Nephron (organoid): ENCODE data around the gene TMEM63A.

Source experiments
- H3K27ac Mint-ChIP-seq, 3 experiments: 2 replicates each; pipeline ENCODE4 v1.8.0; 2020; ENCODE audit warnings: mixed read lengths in 3 of 3, mild to moderate bottlenecking in 2 of 3, moderate library complexity in 1 of 3
- H3K27me3 Mint-ChIP-seq: 2 replicates; pipeline ENCODE4 v1.8.0; 2021; ENCODE audit warnings: low read depth, mild to moderate bottlenecking, moderate library complexity, mixed read lengths
- H3K36me3 Mint-ChIP-seq: 2 replicates; pipeline ENCODE4 v1.8.0; 2020; ENCODE audit warnings: low read depth, mixed read lengths
- H3K4me1 Mint-ChIP-seq: 2 replicates; pipeline ENCODE4 v1.8.0; 2020; ENCODE audit warnings: mixed read lengths
- H3K4me3 Mint-ChIP-seq, 3 experiments: 2 replicates each; pipeline ENCODE4 v1.8.0; 2020; ENCODE audit warnings: mild to moderate bottlenecking in 3 of 3, mixed read lengths in 3 of 3, moderate library complexity in 2 of 3
- H3K9me3 Mint-ChIP-seq: 2 replicates; pipeline ENCODE4 v1.8.0; 2020; ENCODE audit warnings: mixed read lengths
- CTCF ChIP-seq, 3 experiments: fragments of 200-600 bp; sonication (generic); IDR thresholded peaks; one replicate each; pipeline ENCODE4 v1.5.0; 2021; ENCODE audit warnings: antibody characterized with exemption in 3 of 3; ENCODE audit not compliant: unreplicated experiment in 3 of 3

Gene TMEM63A

GRCh38 chr1:225863167-225863566, 19.0 kb downstream of the TMEM63A start:
- no peak overlapping the region for H3K27ac Mint-ChIP-seq
- H3K27me3 Mint-ChIP-seq: no peaks in the 10 kb centered on the region
- H3K36me3 Mint-ChIP-seq: peaks cover 35% of the 10 kb centered on the region
- peaks cover 12% of the 10 kb centered on the region for H3K4me1 Mint-ChIP-seq
- H3K9me3 Mint-ChIP-seq: no peaks in the 10 kb centered on the region
- no peak overlapping the region for H3K4me3 Mint-ChIP-seq
- TF ChIP-seq CTCF (IDR thresholded peaks at IDR 0.05; ENCODE audit: unreplicated experiment in 3 of 3): no peak

GRCh38 chr1:225862581-225862950, 19.6 kb downstream of the TMEM63A start:
- H3K27me3 Mint-ChIP-seq: no peaks in the 10 kb centered on the region
- TF ChIP-seq CTCF (IDR thresholded peaks at IDR 0.05; ENCODE audit: unreplicated experiment in 3 of 3): no peak
- no peak overlapping the region for H3K4me3 Mint-ChIP-seq
- H3K4me1 Mint-ChIP-seq: peaks cover 12% of the 10 kb centered on the region
- H3K9me3 Mint-ChIP-seq: no peaks in the 10 kb centered on the region
- peaks cover 33% of the 10 kb centered on the region for H3K36me3 Mint-ChIP-seq
- no peak overlapping the region for H3K27ac Mint-ChIP-seq

- Mint-ChIP-seq H3K27me3 (no peaks in the 10 kb centered on the region), H3K4me3 (no peak overlapping the region), H3K27ac (no peak overlapping the region), H3K9me3 (no peaks in the 10 kb centered on the region), H3K36me3 (peaks cover 30% of the 10 kb centered on the region), H3K4me1 (peaks cover 10% of the 10 kb centered on the region)
- no peak for TF ChIP-seq CTCF (IDR thresholded peaks at IDR 0.05; ENCODE audit: unreplicated experiment in 3 of 3)
Measured at GRCh38 chr1:225861834-225862580, 20.2 kb downstream of the TMEM63A start.

GRCh38 chr1:225860876-225861441, 21.2 kb downstream of the TMEM63A start:
- no peaks in the 10 kb centered on the region for H3K27me3 Mint-ChIP-seq
- TF ChIP-seq CTCF (IDR thresholded peaks at IDR 0.05; ENCODE audit: unreplicated experiment in 3 of 3): no peak
- H3K9me3 Mint-ChIP-seq: no peaks in the 10 kb centered on the region
- H3K27ac Mint-ChIP-seq: no peak overlapping the region
- H3K36me3 Mint-ChIP-seq: peaks cover 32% of the 10 kb centered on the region
- H3K4me1 Mint-ChIP-seq: peaks cover under 1% of the 10 kb centered on the region
- H3K4me3 Mint-ChIP-seq: no peak overlapping the region

- no peaks in the 10 kb centered on the region for H3K4me1 Mint-ChIP-seq
- H3K36me3 Mint-ChIP-seq: peaks cover 32% of the 10 kb centered on the region
- no peaks in the 10 kb centered on the region for H3K27me3 Mint-ChIP-seq
- TF ChIP-seq CTCF (IDR thresholded peaks at IDR 0.05; ENCODE audit: unreplicated experiment in 3 of 3): no peak
- no peak overlapping the region for H3K27ac Mint-ChIP-seq
- H3K4me3 Mint-ChIP-seq: no peak overlapping the region
- no peaks in the 10 kb centered on the region for H3K9me3 Mint-ChIP-seq
Measured at GRCh38 chr1:225860107-225860506, 22.1 kb downstream of the TMEM63A start.

GRCh38 chr1:225859151-225859550, 23.0 kb downstream of the TMEM63A start:
- H3K9me3 Mint-ChIP-seq: no peaks in the 10 kb centered on the region
- H3K4me3 Mint-ChIP-seq: no peak overlapping the region
- TF ChIP-seq CTCF (IDR thresholded peaks at IDR 0.05; ENCODE audit: unreplicated experiment in 3 of 3): no peak
- H3K4me1 Mint-ChIP-seq: no peaks in the 10 kb centered on the region
- no peak overlapping the region for H3K27ac Mint-ChIP-seq
- no peaks in the 10 kb centered on the region for H3K27me3 Mint-ChIP-seq
- peaks cover 36% of the 10 kb centered on the region for H3K36me3 Mint-ChIP-seq
